AG09309 (cell line): ENCODE measurements around the gene DIS3L2.

Experiments used
- DNase-seq: peaks from one replicate; pipeline ENCODE4 v3.0.0-alpha.2; 2010; ENCODE audit warnings: low read depth
- H3K4me3 ChIP-seq: 2 replicates; pipeline ENCODE4 v1.5.1; 2011; ENCODE audit warnings: mild to moderate bottlenecking, low read depth, low read length, moderate library complexity; ENCODE audit not compliant: control insufficient read depth
- CTCF ChIP-seq: IDR thresholded peaks from 2 replicates; pipeline ENCODE4 v1.5.1; 2011; ENCODE audit warnings: mild to moderate bottlenecking, low read depth, low read length, inconsistent platforms; ENCODE audit not compliant: insufficient read depth, control insufficient read depth; ENCODE audit errors: missing control alignments

Gene DIS3L2

GRCh38 chr2:232319067-232319802 lies 357.7 kb downstream of the DIS3L2 start:
- TF ChIP-seq CTCF, result no peak
- H3K4me3 ChIP-seq, result no peak overlapping the region
- no peak for DNase-seq

DNA sequence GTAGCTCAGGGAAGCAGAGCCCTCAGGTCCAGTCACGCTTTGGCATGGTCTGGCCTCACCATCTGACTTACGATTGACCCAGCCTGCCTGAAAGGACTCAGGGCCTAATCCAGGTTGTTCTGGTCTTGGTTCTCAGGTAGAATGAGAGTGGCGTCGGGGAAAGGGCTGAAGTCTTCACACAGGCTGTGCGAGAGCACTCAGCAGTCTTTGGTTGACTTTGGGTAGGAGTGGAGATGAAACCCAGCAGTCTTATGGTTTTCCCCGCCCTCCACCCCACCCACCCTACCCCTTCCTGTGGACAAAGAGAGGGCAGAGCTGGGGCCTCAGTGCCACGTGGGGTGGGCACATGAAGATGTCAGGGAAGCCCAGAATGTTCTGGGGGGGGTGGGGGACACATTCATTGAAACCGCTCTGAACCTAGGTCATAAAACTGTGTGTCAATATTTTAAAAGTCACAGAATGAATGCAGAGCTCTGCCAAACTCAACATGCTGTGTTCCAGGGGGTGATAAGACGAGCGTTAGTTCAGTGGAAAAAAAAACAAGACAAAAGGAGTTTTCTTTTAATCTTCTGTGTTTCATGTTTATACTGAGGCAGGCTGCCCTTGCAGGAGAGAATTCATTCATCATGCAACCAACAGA lies 358.4 kb downstream of the DIS3L2 start:
- DNase-seq, result no peak
- H3K4me3 ChIP-seq, result no peak overlapping the region
- no peak for TF ChIP-seq CTCF

- TF ChIP-seq CTCF, result no peak
- no peak overlapping the region for H3K4me3 ChIP-seq
- no peak for DNase-seq
Measured at GRCh38 chr2:232320443-232320803, 358.9 kb downstream of the DIS3L2 start.

DNA sequence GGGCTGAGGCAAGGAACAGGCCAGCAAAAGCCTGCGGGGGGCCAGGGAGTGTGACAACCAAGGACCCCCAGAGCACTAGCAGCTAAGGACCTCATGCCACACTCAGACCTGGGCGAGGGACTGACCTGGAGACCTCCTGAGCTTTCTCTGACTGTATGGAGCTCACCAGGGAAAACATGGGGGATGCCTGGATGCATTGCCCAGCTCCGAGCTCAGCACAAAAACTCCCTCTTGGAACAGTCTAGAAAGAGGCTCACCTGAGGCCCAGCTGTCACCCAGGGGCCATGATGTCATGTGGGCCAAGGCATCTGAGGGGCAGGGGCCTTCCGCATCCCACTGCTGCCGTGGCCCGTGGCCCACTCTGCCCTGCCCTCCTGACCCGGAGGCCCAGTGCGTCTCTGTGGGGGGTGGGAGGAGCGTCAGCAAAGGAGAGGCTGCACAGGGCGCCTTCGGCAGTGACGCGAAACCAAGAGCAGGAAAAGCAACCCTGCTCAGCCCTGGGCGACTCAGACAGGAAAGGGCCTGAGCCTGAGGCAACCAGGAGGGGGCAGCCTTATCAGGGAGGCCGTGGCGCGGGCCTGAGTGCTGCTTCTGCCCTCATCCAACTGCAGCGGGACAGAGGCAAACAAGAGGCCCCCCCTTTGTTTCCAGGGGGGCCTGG lies 359.8 kb downstream of the DIS3L2 start:
- TF ChIP-seq CTCF, result no peak
- no peak overlapping the region for H3K4me3 ChIP-seq
- DNase-seq, result no peak

- no peak for TF ChIP-seq CTCF
- no peak for DNase-seq
- no peak overlapping the region for H3K4me3 ChIP-seq
Measured at GRCh38 chr2:232321817-232322559, 360.5 kb downstream of the DIS3L2 start.

DNA sequence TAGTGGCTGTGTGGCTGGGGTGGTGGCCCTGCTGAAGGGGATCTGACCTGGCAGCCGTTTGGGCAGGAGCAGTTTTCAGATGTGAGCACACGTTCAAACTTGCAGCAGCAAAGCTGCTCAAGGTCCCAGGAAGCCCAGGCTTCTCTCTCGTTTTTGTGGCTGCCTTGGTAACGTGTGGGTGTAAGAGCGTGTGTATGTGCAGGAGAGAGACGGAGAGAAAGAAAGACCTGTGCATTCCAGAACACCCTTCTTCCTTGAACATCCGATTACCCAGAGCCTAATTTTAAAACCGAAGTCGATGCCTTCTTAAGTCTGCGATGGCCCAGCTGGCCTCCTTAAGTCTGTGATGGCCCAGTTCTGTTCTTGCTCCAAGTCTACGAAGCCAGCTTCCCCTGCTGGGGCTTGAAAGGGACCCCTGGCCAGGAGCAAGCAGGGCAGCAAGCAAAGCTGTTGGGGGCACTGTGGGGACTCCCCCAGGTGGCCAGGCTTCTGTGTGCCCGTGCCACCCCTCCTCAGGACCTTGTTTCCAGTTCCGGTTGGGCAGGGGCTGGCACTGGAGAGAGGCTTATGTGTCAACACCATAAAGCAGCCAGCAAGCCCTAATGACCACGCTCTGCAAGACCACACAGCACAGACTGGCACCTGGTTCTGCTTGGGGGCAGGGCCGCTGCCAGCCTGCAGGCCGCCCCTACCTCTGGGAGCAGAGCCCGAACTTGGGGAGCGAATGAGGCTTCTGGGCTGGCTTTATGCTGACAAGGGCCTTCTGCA lies 361.2 kb downstream of the DIS3L2 start:
- TF ChIP-seq CTCF, result no peak
- H3K4me3 ChIP-seq, result no peak overlapping the region
- no peak for DNase-seq
